Measurements from ENCODE around the gene TOM1L2.

The TOM1L2 gene

DNA sequence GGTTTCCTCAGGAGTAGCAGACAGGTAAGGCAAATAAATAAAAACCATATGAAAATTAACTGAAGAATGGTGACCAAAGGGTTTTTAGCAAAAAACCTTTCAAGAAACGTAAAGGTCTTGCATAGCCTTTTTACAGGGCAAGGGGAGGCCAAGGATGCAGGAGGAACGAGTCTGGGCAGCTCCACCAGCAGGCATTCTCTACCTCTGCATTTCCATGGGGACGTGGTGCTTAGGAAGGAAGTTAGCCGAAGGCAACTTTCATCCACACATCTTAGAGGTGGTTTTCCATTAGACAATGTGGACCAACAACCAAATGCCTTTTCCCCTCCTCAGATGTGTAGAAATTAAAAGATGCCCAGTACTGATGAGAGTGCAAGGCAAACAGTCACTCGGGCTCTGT is 20.7 kb downstream of the TOM1L2 start:
- no peak for DNase-seq (ENCODE audit: low read depth in 1 of 2, low spot score in 1 of 2)
- no peak overlapping the region for H3K4me3 ChIP-seq (replicated peaks; ENCODE audit: insufficient read depth, low read length)
- TF ChIP-seq SPI1 (IDR thresholded peaks at IDR 0.05; ENCODE audit: borderline replicate concordance, low read depth) (no peak), POLR2AphosphoS5 (IDR thresholded peaks at IDR 0.05; ENCODE audit: low read depth) (no peak), GABPA (IDR thresholded peaks at IDR 0.05; ENCODE audit: low read depth) (no peak)
- TF ChIP-seq, protein P1, sequence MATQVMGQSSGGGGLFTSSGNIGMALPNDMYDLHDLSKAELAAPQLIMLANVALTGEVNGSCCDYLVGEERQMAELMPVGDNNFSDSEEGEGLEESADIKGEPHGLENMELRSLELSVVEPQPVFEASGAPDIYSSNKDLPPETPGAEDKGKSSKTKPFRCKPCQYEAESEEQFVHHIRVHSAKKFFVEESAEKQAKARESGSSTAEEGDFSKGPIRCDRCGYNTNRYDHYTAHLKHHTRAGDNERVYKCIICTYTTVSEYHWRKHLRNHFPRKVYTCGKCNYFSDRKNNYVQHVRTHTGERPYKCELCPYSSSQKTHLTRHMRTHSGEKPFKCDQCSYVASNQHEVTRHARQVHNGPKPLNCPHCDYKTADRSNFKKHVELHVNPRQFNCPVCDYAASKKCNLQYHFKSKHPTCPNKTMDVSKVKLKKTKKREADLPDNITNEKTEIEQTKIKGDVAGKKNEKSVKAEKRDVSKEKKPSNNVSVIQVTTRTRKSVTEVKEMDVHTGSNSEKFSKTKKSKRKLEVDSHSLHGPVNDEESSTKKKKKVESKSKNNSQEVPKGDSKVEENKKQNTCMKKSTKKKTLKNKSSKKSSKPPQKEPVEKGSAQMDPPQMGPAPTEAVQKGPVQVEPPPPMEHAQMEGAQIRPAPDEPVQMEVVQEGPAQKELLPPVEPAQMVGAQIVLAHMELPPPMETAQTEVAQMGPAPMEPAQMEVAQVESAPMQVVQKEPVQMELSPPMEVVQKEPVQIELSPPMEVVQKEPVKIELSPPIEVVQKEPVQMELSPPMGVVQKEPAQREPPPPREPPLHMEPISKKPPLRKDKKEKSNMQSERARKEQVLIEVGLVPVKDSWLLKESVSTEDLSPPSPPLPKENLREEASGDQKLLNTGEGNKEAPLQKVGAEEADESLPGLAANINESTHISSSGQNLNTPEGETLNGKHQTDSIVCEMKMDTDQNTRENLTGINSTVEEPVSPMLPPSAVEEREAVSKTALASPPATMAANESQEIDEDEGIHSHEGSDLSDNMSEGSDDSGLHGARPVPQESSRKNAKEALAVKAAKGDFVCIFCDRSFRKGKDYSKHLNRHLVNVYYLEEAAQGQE (IDR thresholded peaks at IDR 0.05; ENCODE audit: insufficient replicate concordance, low read depth), result no peak
- TF ChIP-seq, protein P2, sequence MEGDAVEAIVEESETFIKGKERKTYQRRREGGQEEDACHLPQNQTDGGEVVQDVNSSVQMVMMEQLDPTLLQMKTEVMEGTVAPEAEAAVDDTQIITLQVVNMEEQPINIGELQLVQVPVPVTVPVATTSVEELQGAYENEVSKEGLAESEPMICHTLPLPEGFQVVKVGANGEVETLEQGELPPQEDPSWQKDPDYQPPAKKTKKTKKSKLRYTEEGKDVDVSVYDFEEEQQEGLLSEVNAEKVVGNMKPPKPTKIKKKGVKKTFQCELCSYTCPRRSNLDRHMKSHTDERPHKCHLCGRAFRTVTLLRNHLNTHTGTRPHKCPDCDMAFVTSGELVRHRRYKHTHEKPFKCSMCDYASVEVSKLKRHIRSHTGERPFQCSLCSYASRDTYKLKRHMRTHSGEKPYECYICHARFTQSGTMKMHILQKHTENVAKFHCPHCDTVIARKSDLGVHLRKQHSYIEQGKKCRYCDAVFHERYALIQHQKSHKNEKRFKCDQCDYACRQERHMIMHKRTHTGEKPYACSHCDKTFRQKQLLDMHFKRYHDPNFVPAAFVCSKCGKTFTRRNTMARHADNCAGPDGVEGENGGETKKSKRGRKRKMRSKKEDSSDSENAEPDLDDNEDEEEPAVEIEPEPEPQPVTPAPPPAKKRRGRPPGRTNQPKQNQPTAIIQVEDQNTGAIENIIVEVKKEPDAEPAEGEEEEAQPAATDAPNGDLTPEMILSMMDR (IDR thresholded peaks at IDR 0.05; ENCODE audit: insufficient read depth, low read length), result no peak
- H3K27ac ChIP-seq (replicated peaks), result no peak overlapping the region
- H3K27me3 ChIP-seq (ENCODE audit: insufficient read depth, poor library complexity, severe bottlenecking), result no peaks in the 10 kb centered on the region

DNA sequence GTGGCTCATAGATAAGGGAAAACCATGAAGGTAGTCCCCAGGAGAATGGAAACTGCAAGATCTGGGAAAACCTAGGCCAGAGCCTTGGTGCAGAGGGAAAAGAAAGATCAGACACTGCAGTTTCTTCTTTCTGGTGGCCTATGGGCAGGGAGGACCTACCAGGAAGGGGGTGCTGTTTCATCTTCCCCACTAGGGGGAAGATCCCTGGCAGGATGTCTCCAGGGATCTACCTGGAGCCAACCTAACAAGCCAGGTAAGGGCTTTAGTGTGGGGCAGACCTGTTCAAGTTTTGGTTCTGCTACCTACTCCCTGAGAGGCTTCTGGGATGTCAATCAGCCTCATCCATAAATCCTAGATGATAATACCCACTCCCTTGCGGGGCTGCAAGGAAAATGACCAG is 21.4 kb downstream of the TOM1L2 start:
- no peak overlapping the region for H3K27ac ChIP-seq (replicated peaks)
- H3K4me3 ChIP-seq (replicated peaks; ENCODE audit: insufficient read depth, low read length), result no peak overlapping the region
- no peaks in the 10 kb centered on the region for H3K27me3 ChIP-seq (ENCODE audit: insufficient read depth, poor library complexity, severe bottlenecking)
- TF ChIP-seq GABPA (IDR thresholded peaks at IDR 0.05; ENCODE audit: low read depth) (no peak), POLR2AphosphoS5 (IDR thresholded peaks at IDR 0.05; ENCODE audit: low read depth) (no peak)
- TF ChIP-seq, protein P1 (IDR thresholded peaks at IDR 0.05; ENCODE audit: insufficient replicate concordance, low read depth), result no peak
- no peak for DNase-seq (ENCODE audit: low read depth in 1 of 2, low spot score in 1 of 2)

DNA sequence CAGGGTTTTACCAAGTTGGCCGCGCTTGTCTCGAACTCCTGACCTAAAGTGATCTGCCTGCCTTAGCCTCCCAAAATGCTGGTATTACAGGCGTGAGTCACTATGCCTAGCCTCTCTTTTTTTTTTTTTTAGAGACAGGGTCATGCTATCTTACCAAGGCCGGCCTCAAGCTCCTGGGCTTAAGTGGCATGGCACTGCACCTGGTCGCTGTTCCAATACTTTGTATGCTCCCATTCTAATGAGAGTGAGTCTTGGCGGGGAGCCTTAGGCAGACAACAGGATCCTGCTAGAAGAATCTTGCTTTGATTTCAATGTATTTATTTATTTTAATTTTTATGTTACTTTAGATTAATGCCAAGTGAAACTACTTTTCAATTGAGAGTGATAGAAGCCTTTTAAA is 21.9 kb downstream of the TOM1L2 start:
- no peak for TF ChIP-seq POLR2AphosphoS5 (IDR thresholded peaks at IDR 0.05; ENCODE audit: low read depth)
- DNase-seq (ENCODE audit: low read depth in 1 of 2, low spot score in 1 of 2), result no peak
- Histone ChIP-seq H3K4me3 (replicated peaks; ENCODE audit: insufficient read depth, low read length) (no peak overlapping the region), H3K27me3 (ENCODE audit: insufficient read depth, poor library complexity, severe bottlenecking) (no peaks in the 10 kb centered on the region), H3K27ac (replicated peaks) (no peak overlapping the region)

DNA sequence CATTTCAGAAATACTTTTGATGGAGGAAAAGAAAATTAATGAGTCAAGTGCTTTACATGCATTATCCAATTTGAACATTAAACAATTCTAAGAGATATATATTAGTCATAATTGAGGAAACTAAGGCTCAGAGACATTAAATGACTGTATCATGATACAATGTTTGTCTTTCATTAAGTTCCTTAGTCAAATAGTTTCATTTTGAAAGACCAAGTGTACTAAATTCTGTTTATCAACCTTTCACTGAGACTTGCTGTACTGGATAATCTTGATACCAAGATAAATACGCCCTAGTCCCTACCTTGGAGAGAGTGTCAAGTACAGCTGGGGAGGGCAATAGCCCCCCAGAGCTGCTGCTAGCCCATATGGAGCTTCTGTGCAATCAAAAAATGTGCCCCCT is 24.2 kb downstream of the TOM1L2 start:
- no peak for DNase-seq (ENCODE audit: low read depth in 1 of 2, low spot score in 1 of 2)

More for the DNA sequence above, 24.2 kb downstream of the TOM1L2 start:
- Histone ChIP-seq H3K4me3 (replicated peaks; ENCODE audit: insufficient read depth, low read length) (no peak overlapping the region), H3K27ac (replicated peaks) (no peak overlapping the region), H3K27me3 (ENCODE audit: insufficient read depth, poor library complexity, severe bottlenecking) (no peaks in the 10 kb centered on the region)
- TF ChIP-seq, protein P1 (IDR thresholded peaks at IDR 0.05; ENCODE audit: insufficient replicate concordance, low read depth), result no peak
